ENCODE measurements around the gene HNRNPUL1.

DNA sequence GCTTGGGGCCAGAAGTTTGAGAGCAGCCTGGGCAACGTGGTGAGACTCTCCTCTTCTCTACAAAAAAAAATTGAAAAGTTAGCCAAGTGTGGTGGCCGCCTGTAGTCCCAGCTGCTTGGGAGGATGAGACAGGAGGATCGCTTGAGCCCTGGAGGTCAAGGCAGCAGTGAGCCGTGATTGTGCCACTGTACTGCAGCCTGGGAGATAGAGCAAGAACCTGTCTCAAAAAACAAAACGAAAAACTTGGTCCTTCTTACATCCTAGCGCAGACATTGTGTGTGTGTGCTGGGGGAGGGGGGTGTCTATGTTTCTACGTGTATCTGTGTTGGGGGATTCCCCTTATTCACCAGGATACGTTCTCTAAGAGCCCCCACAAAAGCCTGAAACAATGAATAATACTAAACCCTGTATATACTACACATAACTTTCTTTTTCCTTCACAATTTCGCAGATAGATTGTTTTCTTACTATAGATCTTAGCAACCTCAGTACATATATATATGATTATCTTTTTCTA is 37.2 kb upstream of the HNRNPUL1 start:
- no peak for TF ChIP-seq CTCF (IDR thresholded peaks at IDR 0.05)
- TF ChIP-seq POLR2A (IDR thresholded peaks at IDR 0.05) = no peak
